Ovary (tissue), 9 donors: ENCODE measurements around the gene TM9SF3. TPM values are rescaled to one million over a fixed set of nuclear protein-coding genes. Genes with fewer than 3 reads are reported as not detected.

Experiments
- DNase-seq, 5 donors: peaks; one replicate each; pipeline ENCODE4 v3.0.0-alpha.2; 2019 to 2020
- H3K27ac ChIP-seq, 2 donors: fragments of 200-600 bp; one replicate each; pipeline versions ENCODE4 v1.5.1 to v1.8.0; 2019 to 2022
- H3K27me3 ChIP-seq: fragments of 200-600 bp; one replicate; pipeline ENCODE4 v1.8.0; 2022
- H3K36me3 ChIP-seq: fragments of 200-600 bp; sonication (generic); one replicate; pipeline ENCODE4 v1.5.1; 2019
- H3K4me1 ChIP-seq: one replicate; pipeline ENCODE4 v1.8.1; 2013; ENCODE audit warnings: mild to moderate bottlenecking, moderate library complexity; ENCODE audit not compliant: insufficient read depth
- H3K4me3 ChIP-seq: fragments of 200-600 bp; sonication (generic); one replicate; pipeline ENCODE4 v1.5.1; 2017
- H3K9me3 ChIP-seq, 2 donors: fragments of 200-600 bp in 1 of 2; sonication (generic) in 1 of 2; one replicate each; pipeline versions ENCODE4 v1.5.1 to v1.8.1; 2013 to 2019; ENCODE audit warnings: mild to moderate bottlenecking in 1 of 2, moderate library complexity in 1 of 2
- EP300 ChIP-seq: sonication (generic); formaldehyde crosslinking; IDR thresholded peaks from one replicate; pipeline ENCODE4 v1.6.1; 2017; ENCODE audit warnings: antibody characterized with exemption
- POLR2A ChIP-seq: fragments of 450-650 bp; IDR thresholded peaks from one replicate; pipeline ENCODE4 v1.6.1; 2017; ENCODE audit warnings: antibody characterized with exemption, mild to moderate bottlenecking, moderate library complexity
- WGBS, 3 donors: extraction: QIAGEN DNeasy Blood & Tissue Kit in 1 of 3; methylation state at CpG; one replicate each; pipeline versions ENCODE4 v1.1.5 to v1.1.7; 2013 to 2017; 5-methylcytosine and 5-hydroxymethylcytosine counted together
- intact Hi-C, 4 donors: fragments of 100-400 bp; cut with DNase I; formaldehyde crosslinking; loops; one replicate each; pipeline versions ENCODE4 v1.11.0 to v1.15.1; 2022 to 2023
- polyA plus RNA-seq, 2 donors: library from polyadenylated mRNA; stranded (reverse); fragments of 200-250 nt in 1 of 2; fragments of 350-450 nt in 1 of 2; fragmentation: Illumina TruSeq in 1 of 2; extraction: RNeasy Lipid Tissue Mini Kit (QIAGEN cat#74804) in 1 of 2; gene quantifications; one replicate each; pipeline ENCODE4 v1.2.3, GENCODE V29; 2013 to 2014
- total RNA-seq, 7 donors: library from RNA; depleted of rRNA in 2 of 7; stranded (reverse); fragments of >200 nt in 2 of 7; fragmentation: NEBNext Ultra II Directional in 3 of 7; extraction: Animal tissue kit (Norgen Biotek cat#: 25700) in 3 of 7; gene quantifications; one replicate each; pipeline versions ENCODE4 v1.1.0 to v1.2.4, GENCODE V29; 2016 to 2023
- TF ChIP-seq, protein P1 (sequence below), 3 donors: fragments of 450-650 bp in 2 of 3; fragments of 200-600 bp in 1 of 3; IDR thresholded peaks; one replicate each; pipeline versions ENCODE4 v1.5.1 to v1.8.0; 2016 to 2022; ENCODE audit warnings: antibody characterized with exemption in 3 of 3, mild to moderate bottlenecking in 1 of 3
- donor health status: DM: no; HTN: no; CAD: no; lungs with moderate emphysema.
- donor health status: DM: no; HTN: no; CAD: no.
- donor health status: Bipolar disorder and iron deficiency.
- donor health status: DM: yes; HTN: yes; CAD: no.
- donor health status: DM: no; HTN: no; CAD: no.
- donor health status: DM: yes; HTN: yes; CAD: no.

The TM9SF3 gene
- total and polyA plus RNA-seq, 9 donors = 51.7 to 157 (median 101) TPM

DNA sequence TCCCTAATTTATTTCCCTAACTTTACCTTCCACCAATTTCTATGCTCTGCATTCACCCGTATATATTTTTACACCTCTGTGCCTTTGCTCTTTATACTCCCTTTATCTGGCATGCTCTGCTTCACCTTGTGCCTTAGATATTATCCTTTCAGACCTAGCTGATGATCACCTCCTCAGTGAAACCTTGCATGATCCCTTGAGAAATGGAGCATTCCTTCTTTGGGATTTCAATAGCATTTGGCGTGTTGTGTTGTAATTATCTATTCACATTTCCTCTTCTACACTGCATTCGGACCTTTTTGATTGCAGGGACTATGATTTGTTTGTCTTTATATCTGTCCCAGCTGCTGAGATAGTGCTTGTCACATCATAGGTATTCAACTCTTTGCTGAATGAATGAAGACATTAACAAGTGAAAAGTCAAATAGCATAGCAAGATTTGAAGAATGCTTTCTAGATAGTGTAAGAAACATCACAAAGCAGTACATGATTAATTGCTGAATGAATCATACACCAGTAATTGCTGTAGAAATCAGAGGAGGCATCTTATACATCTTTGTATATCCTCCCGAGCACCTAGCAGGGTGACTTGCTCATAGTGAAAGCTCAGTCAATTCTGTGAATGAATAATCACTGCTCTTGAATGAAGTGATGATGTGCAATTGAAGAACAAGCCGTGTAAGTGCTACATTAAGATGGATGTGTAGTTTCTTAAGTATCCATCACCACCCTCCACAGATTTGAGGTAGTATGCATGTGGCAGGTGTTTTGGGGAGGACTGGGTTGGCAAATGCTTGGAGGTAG lies 2.0 kb upstream of the TM9SF3 start:
- no peaks in the 10 kb centered on the region for H3K27me3 ChIP-seq
- H3K9me3 ChIP-seq = no peaks in the 10 kb centered on the region
- peaks cover 4% of the 10 kb centered on the region for H3K4me1 ChIP-seq
- H3K4me3 ChIP-seq = no peak overlapping the region
- peak overlapping the region in 1 of 2 donors; percentile 99 for H3K27ac ChIP-seq
- TF ChIP-seq EP300 = no peak
- TF ChIP-seq POLR2A = no peak
- TF ChIP-seq, protein P1, sequence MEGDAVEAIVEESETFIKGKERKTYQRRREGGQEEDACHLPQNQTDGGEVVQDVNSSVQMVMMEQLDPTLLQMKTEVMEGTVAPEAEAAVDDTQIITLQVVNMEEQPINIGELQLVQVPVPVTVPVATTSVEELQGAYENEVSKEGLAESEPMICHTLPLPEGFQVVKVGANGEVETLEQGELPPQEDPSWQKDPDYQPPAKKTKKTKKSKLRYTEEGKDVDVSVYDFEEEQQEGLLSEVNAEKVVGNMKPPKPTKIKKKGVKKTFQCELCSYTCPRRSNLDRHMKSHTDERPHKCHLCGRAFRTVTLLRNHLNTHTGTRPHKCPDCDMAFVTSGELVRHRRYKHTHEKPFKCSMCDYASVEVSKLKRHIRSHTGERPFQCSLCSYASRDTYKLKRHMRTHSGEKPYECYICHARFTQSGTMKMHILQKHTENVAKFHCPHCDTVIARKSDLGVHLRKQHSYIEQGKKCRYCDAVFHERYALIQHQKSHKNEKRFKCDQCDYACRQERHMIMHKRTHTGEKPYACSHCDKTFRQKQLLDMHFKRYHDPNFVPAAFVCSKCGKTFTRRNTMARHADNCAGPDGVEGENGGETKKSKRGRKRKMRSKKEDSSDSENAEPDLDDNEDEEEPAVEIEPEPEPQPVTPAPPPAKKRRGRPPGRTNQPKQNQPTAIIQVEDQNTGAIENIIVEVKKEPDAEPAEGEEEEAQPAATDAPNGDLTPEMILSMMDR (IDR thresholded peaks at IDR 0.05) = no peak
- intact Hi-C loops = no loop called here
- WGBS, 3 donors = 52 to 65% (median 54%) methylated on average over 5 of the region's 5 CpGs
- H3K36me3 ChIP-seq = no peaks in the 10 kb centered on the region
- no peak for DNase-seq

DNA sequence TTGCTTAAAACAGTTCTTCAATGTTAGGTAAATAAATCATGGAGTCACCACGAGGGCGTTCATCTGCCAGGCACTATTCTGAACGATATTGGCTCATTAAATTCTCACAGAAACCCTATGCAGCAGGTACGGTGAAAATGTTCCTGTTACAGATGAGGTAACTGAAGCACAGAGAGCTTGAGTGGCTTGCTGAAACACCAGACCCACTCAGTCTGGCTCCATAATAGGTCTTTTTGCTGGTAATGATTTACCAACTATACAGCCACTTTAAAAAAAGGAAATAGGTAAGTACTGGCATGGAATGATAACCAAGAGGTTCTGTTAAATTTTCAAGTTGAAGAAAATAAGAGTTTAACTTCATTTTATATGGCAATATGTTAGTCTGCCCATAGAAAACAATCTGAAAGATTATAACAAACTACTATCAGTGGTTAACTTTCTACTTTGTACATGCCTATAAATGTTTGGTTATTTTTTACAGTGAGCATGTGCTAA lies 1.3 kb upstream of the TM9SF3 start:
- no peak for DNase-seq
- WGBS, 3 donors = 3 to 12% (median 4%) methylated on average over 4 of the region's 4 CpGs
- peaks cover 4% of the 10 kb centered on the region for H3K4me1 ChIP-seq
- H3K4me3 ChIP-seq = peak overlapping the region; percentile 92
- TF ChIP-seq POLR2A = no peak
- TF ChIP-seq EP300 = no peak
- TF ChIP-seq, protein P1 (IDR thresholded peaks at IDR 0.05) = no peak
- H3K36me3 ChIP-seq = no peaks in the 10 kb centered on the region
- H3K9me3 ChIP-seq = no peaks in the 10 kb centered on the region
- intact Hi-C loops = no loop called here
- no peaks in the 10 kb centered on the region for H3K27me3 ChIP-seq
- H3K27ac ChIP-seq = peak overlapping the region; percentile 97 to 99

DNA sequence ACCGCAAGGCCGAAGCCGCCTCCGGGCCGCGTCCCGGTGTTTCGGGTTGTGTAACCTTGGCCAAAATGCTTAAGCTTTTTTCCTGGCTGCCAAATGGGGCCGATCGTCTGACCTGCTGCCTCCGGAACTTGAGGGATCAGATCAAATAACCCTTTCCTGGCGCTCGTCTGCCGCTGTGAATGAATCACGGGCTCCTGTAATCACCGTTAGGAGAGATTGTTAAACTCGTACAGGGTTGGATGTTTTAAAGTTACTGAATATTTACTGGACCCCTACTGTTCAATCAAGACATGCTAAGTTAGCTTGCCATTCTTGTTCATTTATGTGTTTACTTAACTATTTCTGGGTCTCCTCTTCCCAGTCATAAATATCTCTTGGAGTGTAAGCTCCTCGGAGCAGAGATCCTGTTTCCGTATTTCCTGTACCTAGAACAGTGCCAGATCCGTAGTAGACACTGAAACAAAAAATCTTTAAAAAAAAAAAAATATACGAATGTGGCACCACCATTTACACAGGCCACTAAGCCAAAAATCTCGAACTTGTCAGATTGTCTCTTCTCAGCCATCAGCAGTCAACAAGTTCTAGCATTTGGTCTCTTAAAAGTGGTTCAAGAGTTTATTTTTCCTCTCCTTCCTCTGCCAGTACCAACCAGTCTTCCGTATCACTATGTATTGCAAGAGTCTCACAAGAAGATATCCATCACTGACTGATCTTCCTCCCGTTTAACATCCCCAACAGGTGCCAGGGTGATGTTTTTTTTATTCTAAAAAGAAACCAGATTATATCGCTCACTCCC lies 650 bp upstream of the TM9SF3 start:
- Histone ChIP-seq H3K27me3 (no peaks in the 10 kb centered on the region), H3K4me1 (peaks cover 5% of the 10 kb centered on the region), H3K4me3 (peak overlapping the region; percentile 92), H3K27ac (peak overlapping the region; percentile 97 to 99), H3K9me3 (no peaks in the 10 kb centered on the region), H3K36me3 (no peaks in the 10 kb centered on the region)
- TF ChIP-seq POLR2A = no peak
- peak in 3 of 5 donors; percentile 73 to 80 (median 73) for DNase-seq
- intact Hi-C loops = no loop called here
- WGBS, 3 donors = 0 to 1% (median 1%) methylated on average over 25 of the region's 25 CpGs

DNA sequence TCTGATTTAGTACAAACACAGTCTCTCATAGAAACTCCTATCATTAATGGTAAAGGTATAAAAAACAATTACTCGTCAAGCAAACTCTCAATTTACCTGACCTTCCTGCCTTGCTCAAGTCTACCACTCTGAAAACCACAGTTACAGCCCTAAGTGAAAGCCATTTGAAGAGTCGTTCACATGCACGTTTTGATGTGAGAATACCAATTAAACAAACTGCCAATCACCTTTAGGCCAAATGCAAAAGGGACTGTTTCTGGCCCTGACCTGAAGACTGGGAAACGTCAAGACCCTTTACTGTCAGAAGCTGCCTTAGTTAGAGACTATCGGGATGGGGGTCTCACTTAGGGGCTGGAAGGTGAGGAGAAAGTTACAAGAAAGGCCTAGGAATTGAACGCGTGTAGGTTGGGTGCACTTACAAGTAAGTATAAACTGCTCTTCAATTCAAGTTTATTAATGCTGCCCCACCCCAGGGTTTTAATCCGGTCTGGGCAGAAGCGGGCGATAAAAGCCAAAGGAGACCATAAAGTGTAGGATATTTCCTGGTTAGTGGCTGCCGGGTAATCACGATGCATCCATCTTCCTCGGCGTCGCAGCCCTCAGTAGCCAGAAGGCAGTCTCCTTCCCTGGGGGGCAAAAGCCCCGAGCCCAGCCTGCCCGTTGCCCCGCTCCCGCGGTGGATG lies 935 bp downstream of the TM9SF3 start:
- 1% methylated on average over 15 to 20 of the region's 20 CpGs for WGBS, 3 donors
- peaks cover 5% of the 10 kb centered on the region for H3K4me1 ChIP-seq
- no peaks in the 10 kb centered on the region for H3K9me3 ChIP-seq
- TF ChIP-seq EP300 = no peak
- TF ChIP-seq, protein P1 (IDR thresholded peaks at IDR 0.05) = no peak
- no peak for TF ChIP-seq POLR2A
- peak overlapping the region; percentile 97 to 99 for H3K27ac ChIP-seq
- DNase-seq = no peak
- H3K36me3 ChIP-seq = no peaks in the 10 kb centered on the region
- intact Hi-C loops = no loop called here
- no peaks in the 10 kb centered on the region for H3K27me3 ChIP-seq
- H3K4me3 ChIP-seq = peak overlapping the region; percentile 92
